K562 (cell line): ENCODE measurements around the gene IFT52. TPM values are rescaled to one million over a fixed set of nuclear protein-coding genes. Genes with fewer than 3 reads are reported as not detected.

Experiments used
- ATAC-seq: fragments of 200-7000 bp; cut with Tn5 transposase; 3 replicates; pipeline ENCODE4 v1.9.1; 2020; ENCODE audit warnings: moderate library complexity
- BruUV-seq: library from RNA; stranded (reverse); fragments of 400-500 nt; replicated peaks from 2 replicates; lab custom pipeline; 2021; lab: Mats Ljungman, UMichigan
- CTCF ChIA-PET: fragments of 300-600 bp; formaldehyde crosslinking; extraction: SDS; loops from one replicate; lab custom pipeline; 2021; ENCODE audit warnings: low intra/inter-chr PET ratio; lab: Yijun Ruan, JAX
- POLR2A ChIA-PET: fragments of 300-600, 350-650 bp; sonication (Branson Sonifier 250); formaldehyde crosslinking; extraction: SDS; loops from one replicate; lab custom pipeline; 2021; ENCODE audit warnings: antibody characterized with exemption, inconsistent platforms; lab: Yijun Ruan, JAX
- DNase-seq, 4 experiments: peaks; one replicate each; pipeline versions ENCODE4 v3.0.0 to v3.0.0-alpha.2; 2011 to 2018; ENCODE audit warnings: low spot score in 3 of 4, mixed read lengths in 3 of 4; ENCODE audit errors: extremely low read depth in 1 of 4
- FAIRE-seq: peaks from 2 replicates; lab custom pipeline; 2011; peaks lifted over from hg19 to GRCh38; lab: Jason Lieb, UNC
- H2AFZ ChIP-seq: 2 replicates; pipeline ENCODE4 v1.6.0; 2011; ENCODE audit warnings: low read depth, low read length, control low read depth, inconsistent platforms
- H3K27ac ChIP-seq: fragments of 200-600 bp; 3 replicates; pipeline ENCODE4 v1.8.0; 2011; ENCODE audit warnings: low read depth, mild to moderate bottlenecking, control low read depth, inconsistent platforms, low read length, moderate library complexity, mixed read lengths; ENCODE audit errors: extremely low read depth
- H3K27me3 ChIP-seq, 2 experiments: fragments of 300-600 bp in 1 of 2; 2 replicates in 1 of 2; 3 replicates in 1 of 2; pipeline versions ENCODE4 v1.6.0 to v1.8.0; 2011; ENCODE audit warnings: inconsistent platforms in 2 of 2, low read length in 2 of 2, mild to moderate bottlenecking in 1 of 2, mixed read lengths in 1 of 2, moderate library complexity in 1 of 2; ENCODE audit not compliant: control insufficient read depth in 2 of 2, insufficient read depth in 2 of 2
- H3K36me3 ChIP-seq: fragments of 300-600 bp; 3 replicates; pipeline ENCODE4 v1.8.0; 2011; ENCODE audit warnings: mild to moderate bottlenecking, low read length, inconsistent platforms; ENCODE audit not compliant: control insufficient read depth, insufficient read depth
- H3K4me1 ChIP-seq, 2 experiments: fragments of 200-600 bp in 1 of 2; replicated peaks in 1 of 2; 2 replicates in 1 of 2; 3 replicates in 1 of 2; pipeline versions ENCODE4 v1.5.1 to v1.8.0; 2011; ENCODE audit warnings: inconsistent platforms in 2 of 2, low read length in 2 of 2, mild to moderate bottlenecking in 1 of 2, mixed read lengths in 1 of 2, moderate library complexity in 1 of 2; ENCODE audit not compliant: control insufficient read depth in 2 of 2, insufficient read depth in 2 of 2
- H3K4me2 ChIP-seq: 2 replicates; pipeline ENCODE4 v1.6.1; 2011; ENCODE audit warnings: low read length, control low read depth, inconsistent platforms, mixed read lengths; ENCODE audit not compliant: insufficient read depth
- H3K4me3 ChIP-seq: fragments of 200-600 bp; sonication (generic), shearing (Covaris generic); 2 replicates; pipeline ENCODE4 v1.5.1; 2016; ENCODE audit warnings: control low read depth, inconsistent platforms
- H3K79me2 ChIP-seq: fragments of 200-600 bp; 3 replicates; pipeline ENCODE4 v1.8.0; 2011; ENCODE audit warnings: low read length, inconsistent platforms; ENCODE audit not compliant: control insufficient read depth, insufficient read depth
- H3K9ac ChIP-seq, 2 experiments: 2 replicates each; pipeline versions ENCODE4 v1.6.0 to v1.6.1; 2011; ENCODE audit warnings: low read depth in 2 of 2, low read length in 2 of 2, control low read depth in 1 of 2, inconsistent platforms in 1 of 2, mild to moderate bottlenecking in 1 of 2, mixed read lengths in 1 of 2; ENCODE audit not compliant: insufficient read depth in 1 of 2
- H3K9me1 ChIP-seq: one replicate; pipeline ENCODE4 v1.6.0; 2011; ENCODE audit warnings: inconsistent platforms, mild to moderate bottlenecking, low read length, moderate library complexity; ENCODE audit not compliant: control insufficient read depth, insufficient read depth
- H3K9me3 ChIP-seq: replicated peaks from 2 replicates; pipeline ENCODE4 v1.5.1; 2011; ENCODE audit warnings: low read depth, low read length, inconsistent platforms; ENCODE audit not compliant: control insufficient read depth, insufficient read depth
- H4K20me1 ChIP-seq: replicated peaks from 2 replicates; pipeline ENCODE4 v1.6.1; 2011; ENCODE audit warnings: low read length, inconsistent platforms, mixed read lengths; ENCODE audit not compliant: control insufficient read depth, insufficient read depth
- ARID2 ChIP-seq: fragments of 450-650 bp; IDR thresholded peaks from 2 replicates; pipeline ENCODE4 v1.6.1; 2017; ENCODE audit warnings: antibody characterized with exemption, mild to moderate bottlenecking
- FUS ChIP-seq: fragments of 200-400 bp; formaldehyde crosslinking; optimal IDR thresholded peaks from 2 replicates; pipeline ENCODE3; 2017; ENCODE audit warnings: low read depth, low read length
- KHSRP ChIP-seq: fragments of 450-650 bp; IDR thresholded peaks from 2 replicates; pipeline ENCODE4 v1.6.1; 2017
- NR2C1 ChIP-seq, 2 experiments: fragments of 450-650 bp; IDR thresholded peaks; 2 replicates each; pipeline ENCODE4 v1.6.1; 2017; ENCODE audit warnings: mild to moderate bottlenecking in 2 of 2, antibody characterized with exemption in 1 of 2, inconsistent platforms in 1 of 2, missing compliant biosample characterization in 1 of 2, missing genetic modification characterization in 1 of 2
- SREBF1 ChIP-seq: fragments of 150-350 bp; IDR thresholded peaks from 2 replicates; pipeline ENCODE4 v1.6.1; 2014; ENCODE audit warnings: antibody characterized with exemption, low read depth, low read length, borderline replicate concordance
- TRIM24 ChIP-seq, 2 experiments: fragments of 450-650 bp; IDR thresholded peaks; 2 replicates each; pipeline ENCODE4 v1.6.1; 2016
- ZNF551 ChIP-seq: fragments of 250-450 bp; sonication (Bioruptor Pico); IDR thresholded peaks from 2 replicates; pipeline ENCODE4 v1.5.0; 2021; ENCODE audit warnings: mild to moderate bottlenecking, moderate library complexity
- WGBS: fragments of 100-300 bp; shearing (Covaris generic); methylation state at CpG from one replicate; pipeline ENCODE4 v1.1.6; 2016; ENCODE audit warnings: low coverage, mixed read lengths; ENCODE audit not compliant: insufficient coverage; ENCODE audit errors: missing lambda C conversion rate; 5-methylcytosine and 5-hydroxymethylcytosine counted together
- in situ Hi-C: fragments of 300-500 bp; cut with MboI; formaldehyde crosslinking; loops from 4 replicates; pipeline ENCODE4 v1.15.0; 2018; ENCODE audit warnings: inconsistent platforms, mixed read lengths
- intact Hi-C: fragments of 100-400 bp; cut with micrococcal nuclease; formaldehyde crosslinking; loops from 2 replicates; pipeline ENCODE4 v1.14.2; 2022
- polyA plus RNA-seq, 8 experiments: library from polyadenylated mRNA; depleted of rRNA in 4 of 8; stranded (reverse) in 5 of 8; unstranded in 3 of 8; fragments of >200 nt; fragmentation: Nextera tagmentation in 2 of 8; fragmentation: Illumina TruSeq in 1 of 8; extraction: Ambion mirVana in 2 of 8; extraction: Trizol in 1 of 8; gene quantifications; 2 replicates each; pipeline versions ENCODE4 v1.2.1 to v1.2.3, GENCODE V29; 2011 to 2014; ENCODE audit warnings: inconsistent platforms in 1 of 8, missing spikeins in 1 of 8
- total RNA-seq, 7 experiments: library from RNA; depleted of rRNA in 6 of 7; stranded (reverse); fragments of >200 nt in 6 of 7; fragmentation: Illumina TruSeq in 2 of 7; extraction: Trizol in 2 of 7; gene quantifications; 2 replicates each; pipeline versions ENCODE4 v1.2.1 to v1.2.3, GENCODE V29; 2011 to 2021; ENCODE audit warnings: low replicate concordance in 1 of 7
- TF ChIP-seq, protein P1 (sequence below), 2 experiments: fragments of 150-350 bp in 1 of 2; IDR thresholded peaks; 2 replicates each; pipeline ENCODE4 v1.6.1; 2012 to 2016; ENCODE audit warnings: low read depth in 2 of 2, low read length in 2 of 2, mild to moderate bottlenecking in 1 of 2, moderate library complexity in 1 of 2

The IFT52 gene
- total and polyA plus RNA-seq, 9 of the 15 experiments (the other 6 are each of a cell fraction or from before 2014, with no cell fraction given) = 11.0 to 31.4 (median 20.4) TPM

GRCh38 chr20:43689165-43689564 lies 98.4 kb downstream of the IFT52 start:
- TF ChIP-seq TRIM24 (IDR thresholded peaks at IDR 0.05) = no peak
- TF ChIP-seq FUS = no peak
- no peak for TF ChIP-seq NR2C1 (IDR thresholded peaks at IDR 0.05)
- no peak for TF ChIP-seq NR2C1 (tag; IDR thresholded peaks at IDR 0.05)
- no peak for TF ChIP-seq ARID2
- no peak for TF ChIP-seq ZNF551
- no peak for TF ChIP-seq SREBF1
- TF ChIP-seq, protein P1, sequence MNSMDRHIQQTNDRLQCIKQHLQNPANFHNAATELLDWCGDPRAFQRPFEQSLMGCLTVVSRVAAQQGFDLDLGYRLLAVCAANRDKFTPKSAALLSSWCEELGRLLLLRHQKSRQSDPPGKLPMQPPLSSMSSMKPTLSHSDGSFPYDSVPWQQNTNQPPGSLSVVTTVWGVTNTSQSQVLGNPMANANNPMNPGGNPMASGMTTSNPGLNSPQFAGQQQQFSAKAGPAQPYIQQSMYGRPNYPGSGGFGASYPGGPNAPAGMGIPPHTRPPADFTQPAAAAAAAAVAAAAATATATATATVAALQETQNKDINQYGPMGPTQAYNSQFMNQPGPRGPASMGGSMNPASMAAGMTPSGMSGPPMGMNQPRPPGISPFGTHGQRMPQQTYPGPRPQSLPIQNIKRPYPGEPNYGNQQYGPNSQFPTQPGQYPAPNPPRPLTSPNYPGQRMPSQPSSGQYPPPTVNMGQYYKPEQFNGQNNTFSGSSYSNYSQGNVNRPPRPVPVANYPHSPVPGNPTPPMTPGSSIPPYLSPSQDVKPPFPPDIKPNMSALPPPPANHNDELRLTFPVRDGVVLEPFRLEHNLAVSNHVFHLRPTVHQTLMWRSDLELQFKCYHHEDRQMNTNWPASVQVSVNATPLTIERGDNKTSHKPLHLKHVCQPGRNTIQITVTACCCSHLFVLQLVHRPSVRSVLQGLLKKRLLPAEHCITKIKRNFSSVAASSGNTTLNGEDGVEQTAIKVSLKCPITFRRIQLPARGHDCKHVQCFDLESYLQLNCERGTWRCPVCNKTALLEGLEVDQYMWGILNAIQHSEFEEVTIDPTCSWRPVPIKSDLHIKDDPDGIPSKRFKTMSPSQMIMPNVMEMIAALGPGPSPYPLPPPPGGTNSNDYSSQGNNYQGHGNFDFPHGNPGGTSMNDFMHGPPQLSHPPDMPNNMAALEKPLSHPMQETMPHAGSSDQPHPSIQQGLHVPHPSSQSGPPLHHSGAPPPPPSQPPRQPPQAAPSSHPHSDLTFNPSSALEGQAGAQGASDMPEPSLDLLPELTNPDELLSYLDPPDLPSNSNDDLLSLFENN (IDR thresholded peaks at IDR 0.05; ENCODE audit: low read depth in 2 of 2, low read length in 2 of 2) = no peak
- TF ChIP-seq KHSRP = no peak
- Histone ChIP-seq H3K27ac (no peak overlapping the region), H4K20me1 (peaks cover 13% of the 10 kb centered on the region; the same call in 1 of the 2 replicates), H3K27me3 (no peaks in the 10 kb centered on the region), H2AFZ (no peak overlapping the region), H3K4me3 (no peak overlapping the region), H3K9ac (no peak overlapping the region), H3K9me3 (no peaks in the 10 kb centered on the region), H3K36me3 (peaks cover 68% of the 10 kb centered on the region), H3K79me2 (no peaks in the 10 kb centered on the region; the same call in 2 of the 3 replicates), H3K4me2 (no peak overlapping the region), H3K9me1 (no peaks in the 10 kb centered on the region), H3K4me1 (peaks cover 17 to 23% of the 10 kb centered on the region in 2 experiments; a peak in 4 of 5 replicates)
- DNase-seq = no peak
- ChIA-PET CTCF (no interaction called here), POLR2A (interaction anchor here (0.5 to 1.4 kb wide), 7 partner anchors 13 to 243 kb away, joined by 3 to 7 read pairs (median 4); no protein-coding TSS in a partner anchor)
- in situ Hi-C loops (no loop called here), intact Hi-C loops (no loop called here)
- no TSS peak for BruUV-seq
- FAIRE-seq = no peak
- WGBS = 81% methylated on average over 4 of the region's 4 CpGs
- ATAC-seq = no peak
